Subcutaneous abdominal adipose tissue (tissue), 5 donors: ENCODE measurements around the gene IGSF3.

Experiments used
- H3K27ac ChIP-seq: one replicate; pipeline ENCODE4 v1.7.0; 2013; ENCODE audit warnings: low read depth, mild to moderate bottlenecking, inconsistent platforms, low read length, moderate library complexity
- H3K27me3 ChIP-seq, 5 donors: one replicate each; pipeline ENCODE4 v1.7.0; 2013; ENCODE audit warnings: low read length in 5 of 5, inconsistent platforms in 1 of 5; ENCODE audit not compliant: control insufficient read depth in 5 of 5, insufficient read depth in 4 of 5
- H3K36me3 ChIP-seq, 5 donors: one replicate each; pipeline ENCODE4 v1.7.0; 2013; ENCODE audit warnings: low read length in 5 of 5; ENCODE audit not compliant: control insufficient read depth in 5 of 5, insufficient read depth in 5 of 5
- H3K4me1 ChIP-seq, 5 donors: one replicate each; pipeline ENCODE4 v1.7.0; 2013; ENCODE audit warnings: low read length in 5 of 5, mild to moderate bottlenecking in 3 of 5, moderate library complexity in 1 of 5; ENCODE audit not compliant: control insufficient read depth in 5 of 5, insufficient read depth in 5 of 5
- H3K4me3 ChIP-seq, 5 donors: one replicate each; pipeline ENCODE4 v1.7.0; 2013; ENCODE audit warnings: low read length in 5 of 5, low read depth in 1 of 5
- H3K9ac ChIP-seq, 5 donors: one replicate each; pipeline ENCODE4 v1.7.0; 2013; ENCODE audit warnings: low read length in 5 of 5, mild to moderate bottlenecking in 4 of 5, moderate library complexity in 3 of 5
- H3K9me3 ChIP-seq, 5 donors: one replicate each; pipeline ENCODE4 v1.7.0; 2013; ENCODE audit warnings: low read length in 5 of 5; ENCODE audit not compliant: control insufficient read depth in 5 of 5
- donor health status: healthy.
- donor health status: healthy.
- donor health status: healthy.
- donor health status: healthy.
- donor health status: healthy.

IGSF3 gene

DNA sequence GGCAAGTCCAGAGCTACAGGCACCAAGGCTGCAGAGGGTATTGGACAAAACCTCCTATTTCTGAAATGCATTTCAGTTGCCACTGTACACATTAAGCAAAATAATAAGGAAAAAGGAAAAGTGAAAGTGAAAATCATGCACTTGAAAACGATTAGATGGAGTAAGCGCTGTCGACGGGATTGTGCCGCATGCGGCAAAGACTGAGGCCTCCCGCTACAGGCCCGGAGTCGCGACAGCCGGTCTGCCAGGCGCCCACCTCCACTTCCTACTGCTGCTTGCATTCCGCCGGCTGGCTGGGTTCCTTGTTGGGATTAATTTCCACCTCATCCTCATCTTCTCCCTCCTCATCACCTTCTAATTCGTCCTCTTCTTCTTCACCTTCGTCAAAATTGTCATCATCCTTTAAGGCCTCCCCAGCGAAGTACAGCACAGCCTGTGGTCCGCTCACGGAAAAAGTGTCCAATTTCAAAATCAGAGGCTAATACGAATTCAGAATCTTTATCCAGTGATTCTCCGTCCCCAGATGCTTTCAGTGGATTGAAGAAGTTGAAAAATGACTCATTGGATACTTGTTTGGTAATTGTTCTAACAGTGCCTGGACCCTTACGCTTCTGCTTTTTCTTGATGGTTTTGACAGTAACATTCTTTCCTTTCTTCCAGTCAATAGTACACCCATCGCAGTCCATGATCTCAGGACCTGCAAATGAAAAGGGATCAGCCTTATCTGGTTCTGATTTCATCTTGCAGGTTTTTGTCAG lies 134.7 kb downstream of the IGSF3 start:
- Histone ChIP-seq H3K9ac (no peak overlapping the region), H3K4me3 (no peak overlapping the region), H3K4me1 (no peaks in the 10 kb centered on the region), H3K27ac (no peak overlapping the region), H3K27me3 (no peaks in the 10 kb centered on the region), H3K9me3 (no peaks in the 10 kb centered on the region), H3K36me3 (peaks cover 13 to 36% (median 26%) of the 10 kb centered on the region in 5 donors)

- Histone ChIP-seq H3K9me3 (no peaks in the 10 kb centered on the region), H3K4me3 (no peak overlapping the region), H3K27me3 (no peaks in the 10 kb centered on the region), H3K27ac (no peak overlapping the region), H3K9ac (no peak overlapping the region), H3K4me1 (no peaks in the 10 kb centered on the region), H3K36me3 (peaks cover 13 to 31% (median 26%) of the 10 kb centered on the region in 5 donors)
Measured at GRCh38 chr1:116531917-116532316, 135.6 kb downstream of the IGSF3 start.

DNA sequence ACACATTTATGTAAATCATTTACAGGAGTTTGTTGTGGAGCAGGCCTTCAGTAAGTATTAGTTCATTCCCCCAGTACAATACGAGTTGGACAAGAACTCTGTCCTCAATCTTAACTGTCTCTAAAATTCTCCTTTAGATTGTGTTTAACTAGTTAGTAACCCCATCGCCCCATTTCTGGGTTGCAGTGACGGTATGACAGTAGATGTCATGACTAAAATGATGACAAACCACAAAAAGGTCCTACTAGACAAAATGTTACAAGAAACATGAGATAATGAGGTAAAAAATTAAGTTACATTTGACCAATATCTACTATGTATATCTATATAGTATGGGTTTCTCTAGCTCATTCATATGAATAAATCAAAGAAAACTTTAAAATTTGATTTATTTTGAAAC lies 137.9 kb downstream of the IGSF3 start:
- H3K36me3 ChIP-seq: peaks cover 5 to 22% (median 14%) of the 10 kb centered on the region in 5 donors
- H3K9ac ChIP-seq: no peak overlapping the region
- no peaks in the 10 kb centered on the region for H3K4me1 ChIP-seq
- no peaks in the 10 kb centered on the region for H3K9me3 ChIP-seq
- H3K4me3 ChIP-seq: no peak overlapping the region
- no peaks in the 10 kb centered on the region for H3K27me3 ChIP-seq
- H3K27ac ChIP-seq: no peak overlapping the region

DNA sequence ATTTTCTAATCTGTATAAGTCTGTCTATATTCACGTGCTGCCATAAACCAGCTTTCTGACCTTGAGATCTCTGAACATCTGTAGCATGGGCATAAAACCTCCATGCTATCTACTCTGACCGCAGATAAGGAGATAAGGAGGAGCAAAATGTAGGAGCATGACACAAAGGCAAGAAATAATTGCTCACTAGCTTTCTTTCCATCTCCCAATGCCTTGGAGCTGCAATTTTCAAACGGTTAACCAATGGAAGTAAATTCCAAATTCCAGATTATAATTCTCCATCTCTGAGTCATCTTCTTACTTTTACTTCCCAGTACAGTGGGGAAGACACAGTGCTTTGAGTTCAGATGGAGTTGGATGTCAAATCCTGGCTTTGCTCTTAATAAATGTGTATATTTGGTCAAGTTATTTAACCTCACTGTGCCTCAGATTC lies 138.3 kb downstream of the IGSF3 start:
- Histone ChIP-seq H3K27ac (no peak overlapping the region), H3K4me1 (no peaks in the 10 kb centered on the region), H3K27me3 (no peaks in the 10 kb centered on the region), H3K4me3 (no peak overlapping the region), H3K36me3 (peaks cover 5 to 22% (median 10%) of the 10 kb centered on the region in 5 donors), H3K9me3 (no peaks in the 10 kb centered on the region), H3K9ac (no peak overlapping the region)

- no peak overlapping the region for H3K27ac ChIP-seq
- H3K9ac ChIP-seq: no peak overlapping the region
- peaks cover 2 to 15% (median 4%) of the 10 kb centered on the region in 5 donors for H3K36me3 ChIP-seq
- no peak overlapping the region for H3K4me3 ChIP-seq
- H3K4me1 ChIP-seq: no peaks in the 10 kb centered on the region
- H3K27me3 ChIP-seq: no peaks in the 10 kb centered on the region
- H3K9me3 ChIP-seq: no peaks in the 10 kb centered on the region
Measured at GRCh38 chr1:116528329-116529083, 139.0 kb downstream of the IGSF3 start.

GRCh38 chr1:116525440-116525839 lies 142.1 kb downstream of the IGSF3 start:
- Histone ChIP-seq H3K9ac (no peak overlapping the region), H3K27me3 (no peaks in the 10 kb centered on the region), H3K9me3 (no peaks in the 10 kb centered on the region), H3K4me3 (no peak overlapping the region), H3K27ac (no peak overlapping the region), H3K36me3 (peaks cover 0 to 6% (median 3%) of the 10 kb centered on the region in 5 donors), H3K4me1 (no peaks in the 10 kb centered on the region)
